HFFc6 (cell line): ENCODE measurements around the gene DPYSL3. TPM values are rescaled to one million over a fixed set of nuclear protein-coding genes. Genes with fewer than 3 reads are reported as not detected.

ENCODE experiments used
- DNase-seq: peaks from one replicate; pipeline ENCODE4 v3.0.0-alpha.2; 2018
- H3K27ac Mint-ChIP-seq: 2 replicates; pipeline ENCODE4 v1.8.0; 2020; ENCODE audit warnings: mild to moderate bottlenecking, mixed read lengths
- H3K27me3 Mint-ChIP-seq: 2 replicates; pipeline ENCODE4 v1.8.0; 2021; ENCODE audit warnings: mild to moderate bottlenecking, moderate library complexity, mixed read lengths; ENCODE audit not compliant: insufficient read depth
- H3K36me3 Mint-ChIP-seq: 2 replicates; pipeline ENCODE4 v1.8.0; 2021; ENCODE audit warnings: low read depth, mixed read lengths
- H3K4me1 Mint-ChIP-seq: 2 replicates; pipeline ENCODE4 v1.8.0; 2020; ENCODE audit warnings: low read depth, mixed read lengths
- H3K4me3 Mint-ChIP-seq: 2 replicates; pipeline ENCODE4 v1.8.0; 2020; ENCODE audit warnings: mild to moderate bottlenecking, moderate library complexity, mixed read lengths
- H3K9me3 Mint-ChIP-seq: 2 replicates; pipeline ENCODE4 v1.8.0; 2020; ENCODE audit warnings: mild to moderate bottlenecking, mixed read lengths
- total RNA-seq, 6 experiments: library from RNA; stranded (reverse); fragmentation: NEBNext Ultra II Directional; extraction: Animal tissue kit (Norgen Biotek cat#: 25700); gene quantifications; 2 replicates in 1 of 6; 3 replicates in 5 of 6; pipeline ENCODE4 v1.2.3, GENCODE V29; 2021
- TF ChIP-seq, protein P1 (sequence below): fragments of 200-600 bp; sonication (generic); IDR thresholded peaks from 2 replicates; pipeline ENCODE4 v1.5.0; 2021; ENCODE audit warnings: antibody characterized with exemption, mild to moderate bottlenecking

The DPYSL3 gene
- total RNA-seq, 6 experiments from 2014 or later, result 41.9 to 57.7 (median 55.3) TPM

DNA sequence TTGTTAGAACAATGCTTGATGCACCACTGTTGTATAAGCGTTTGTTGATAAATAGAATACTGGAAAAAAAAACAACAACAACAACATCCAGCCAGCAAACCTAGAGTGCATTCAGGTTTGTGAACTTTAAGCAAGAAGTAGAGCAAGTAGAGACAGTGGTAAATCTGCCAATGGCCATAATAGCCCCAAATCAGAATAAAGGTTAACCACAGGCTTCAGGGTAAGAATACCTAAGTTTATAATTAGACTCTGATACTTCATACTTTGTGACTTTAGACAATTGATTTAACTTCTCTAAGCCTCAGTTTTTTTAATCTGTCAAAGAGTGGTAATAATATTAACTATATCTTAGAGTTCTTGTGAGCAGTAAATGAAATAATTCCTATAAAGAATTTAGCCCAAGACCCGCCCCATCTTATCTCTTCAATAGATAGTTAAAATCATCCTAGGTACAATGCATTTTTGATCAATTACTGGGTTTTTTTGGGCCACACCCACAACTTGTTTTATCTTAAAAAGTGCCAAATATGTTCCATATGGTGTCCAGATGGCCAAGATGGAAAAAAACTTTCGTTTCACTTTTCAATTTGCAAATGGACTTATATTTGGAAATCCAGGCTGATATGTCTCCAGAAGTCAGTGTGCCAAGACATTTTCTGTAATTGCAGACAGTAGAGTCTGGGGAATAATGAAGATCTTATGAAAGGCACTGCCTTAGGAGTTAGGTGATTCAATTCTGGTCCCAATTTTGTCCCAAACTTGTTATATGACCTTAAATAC lies 24.5 kb upstream of the DPYSL3 start:
- Mint-ChIP-seq H3K4me1 (peaks cover 85% of the 10 kb centered on the region), H3K9me3 (no peaks in the 10 kb centered on the region), H3K27ac (peak overlapping the region; percentile 85), H3K36me3 (no peaks in the 10 kb centered on the region), H3K27me3 (no peaks in the 10 kb centered on the region), H3K4me3 (no peak overlapping the region; the same call in 1 of the 2 replicates)
- TF ChIP-seq, protein P1, sequence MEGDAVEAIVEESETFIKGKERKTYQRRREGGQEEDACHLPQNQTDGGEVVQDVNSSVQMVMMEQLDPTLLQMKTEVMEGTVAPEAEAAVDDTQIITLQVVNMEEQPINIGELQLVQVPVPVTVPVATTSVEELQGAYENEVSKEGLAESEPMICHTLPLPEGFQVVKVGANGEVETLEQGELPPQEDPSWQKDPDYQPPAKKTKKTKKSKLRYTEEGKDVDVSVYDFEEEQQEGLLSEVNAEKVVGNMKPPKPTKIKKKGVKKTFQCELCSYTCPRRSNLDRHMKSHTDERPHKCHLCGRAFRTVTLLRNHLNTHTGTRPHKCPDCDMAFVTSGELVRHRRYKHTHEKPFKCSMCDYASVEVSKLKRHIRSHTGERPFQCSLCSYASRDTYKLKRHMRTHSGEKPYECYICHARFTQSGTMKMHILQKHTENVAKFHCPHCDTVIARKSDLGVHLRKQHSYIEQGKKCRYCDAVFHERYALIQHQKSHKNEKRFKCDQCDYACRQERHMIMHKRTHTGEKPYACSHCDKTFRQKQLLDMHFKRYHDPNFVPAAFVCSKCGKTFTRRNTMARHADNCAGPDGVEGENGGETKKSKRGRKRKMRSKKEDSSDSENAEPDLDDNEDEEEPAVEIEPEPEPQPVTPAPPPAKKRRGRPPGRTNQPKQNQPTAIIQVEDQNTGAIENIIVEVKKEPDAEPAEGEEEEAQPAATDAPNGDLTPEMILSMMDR, result no peak
- no peak for DNase-seq

DNA sequence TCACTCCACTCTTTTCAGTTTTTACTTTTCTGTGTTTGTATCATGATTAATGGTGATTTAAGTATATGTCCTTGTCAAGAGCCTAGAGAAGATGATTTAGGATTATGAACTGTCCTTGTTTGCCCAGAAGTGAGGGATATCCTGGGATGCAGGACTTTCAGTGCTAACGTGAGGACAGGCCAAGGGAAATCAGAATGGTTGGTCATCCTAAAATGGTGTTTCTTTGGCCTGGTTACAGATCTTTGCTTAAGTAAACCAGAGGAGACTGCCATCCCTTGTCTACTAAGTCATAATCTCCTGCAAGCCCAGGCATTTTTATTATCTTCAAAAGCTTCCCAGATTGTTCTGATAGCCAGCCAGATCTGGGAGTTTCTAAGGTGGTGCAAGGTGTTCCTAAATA lies 22.3 kb upstream of the DPYSL3 start:
- Mint-ChIP-seq H3K36me3 (no peaks in the 10 kb centered on the region; the same call in 1 of the 2 replicates), H3K9me3 (no peaks in the 10 kb centered on the region), H3K4me1 (peaks cover 71% of the 10 kb centered on the region), H3K27me3 (no peaks in the 10 kb centered on the region; the same call in 1 of the 2 replicates), H3K27ac (peak overlapping the region; percentile 61), H3K4me3 (no peak overlapping the region)
- DNase-seq, result no peak
- TF ChIP-seq, protein P1, result no peak

DNA sequence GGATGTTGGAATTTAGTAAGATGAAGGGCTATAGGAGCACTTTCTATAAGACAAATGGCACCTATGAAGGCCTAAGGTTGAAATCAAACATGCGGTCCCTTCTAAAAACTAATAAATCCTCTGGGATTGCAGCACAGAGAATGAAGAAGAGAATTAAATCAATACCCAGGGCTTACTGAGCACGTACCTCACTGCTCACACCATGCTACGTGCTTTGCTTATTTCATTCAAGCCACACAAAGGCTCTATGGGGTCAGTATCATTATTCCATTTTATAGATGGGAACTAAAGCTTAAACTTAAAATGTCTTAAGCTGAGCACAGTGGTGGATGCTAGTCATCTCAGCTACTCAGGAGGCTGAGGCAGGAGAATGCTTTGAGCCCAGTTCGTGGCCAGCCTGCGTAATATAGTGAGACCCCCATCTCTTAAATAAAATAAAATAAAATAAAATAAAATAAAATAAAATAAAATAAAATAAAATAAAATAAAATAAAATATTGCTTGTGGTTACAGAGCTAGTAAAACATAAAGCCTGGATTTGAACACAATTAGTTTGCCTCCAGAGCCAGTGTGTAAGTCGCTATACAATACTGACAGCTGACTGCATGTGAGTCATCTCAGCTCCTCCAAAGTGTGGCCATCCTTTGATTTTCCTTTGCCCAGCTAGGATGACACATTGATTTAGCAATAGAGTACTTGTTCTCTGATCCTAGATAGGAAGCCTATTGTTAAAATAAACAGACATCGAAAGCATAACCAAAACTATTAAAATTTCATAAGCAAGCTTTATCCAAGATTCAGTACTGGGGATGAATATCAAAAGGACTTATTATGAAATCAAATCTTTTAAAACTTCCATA lies 20.9 kb upstream of the DPYSL3 start:
- TF ChIP-seq, protein P1, result no peak
- DNase-seq, result peak; percentile 84
- peak overlapping the region; percentile 71 for H3K4me3 Mint-ChIP-seq
- H3K4me1 Mint-ChIP-seq, result peaks cover 57% of the 10 kb centered on the region
- 0 out of 2 replicates have a peak overlapping the region, but pooled peaks have one; percentile 12 for H3K27ac Mint-ChIP-seq
- H3K36me3 Mint-ChIP-seq, result no peaks in the 10 kb centered on the region; the same call in none of the 2 replicates
- H3K9me3 Mint-ChIP-seq, result no peaks in the 10 kb centered on the region
- no peaks in the 10 kb centered on the region; the same call in 1 of the 2 replicates for H3K27me3 Mint-ChIP-seq

DNA sequence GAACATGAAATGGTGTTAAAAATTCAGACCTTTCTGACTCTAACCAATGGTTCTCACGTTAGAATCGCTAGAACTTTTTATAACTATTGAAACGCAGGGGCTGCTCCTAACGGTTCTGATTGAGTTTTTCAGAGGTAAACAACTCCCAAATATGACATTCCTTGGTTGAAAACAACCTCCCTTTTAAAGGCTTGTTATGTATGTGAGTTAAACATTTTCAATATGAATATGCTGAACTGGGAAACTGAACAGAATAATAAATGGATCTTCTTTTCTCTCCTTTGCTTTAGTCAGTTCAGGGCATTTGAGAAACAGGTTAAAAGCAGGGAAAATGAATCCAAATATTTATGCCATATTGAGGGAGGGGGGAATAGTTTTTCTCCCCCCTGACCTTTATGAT lies 13.2 kb upstream of the DPYSL3 start:
- Mint-ChIP-seq H3K36me3 (no peaks in the 10 kb centered on the region; the same call in none of the 2 replicates), H3K4me1 (peaks cover 31% of the 10 kb centered on the region), H3K27me3 (no peaks in the 10 kb centered on the region; the same call in 1 of the 2 replicates), H3K9me3 (no peaks in the 10 kb centered on the region), H3K27ac (peak overlapping the region; percentile 7; the same call in 1 of the 2 replicates), H3K4me3 (no peak overlapping the region)
- DNase-seq, result no peak
- TF ChIP-seq, protein P1, result no peak

DNA sequence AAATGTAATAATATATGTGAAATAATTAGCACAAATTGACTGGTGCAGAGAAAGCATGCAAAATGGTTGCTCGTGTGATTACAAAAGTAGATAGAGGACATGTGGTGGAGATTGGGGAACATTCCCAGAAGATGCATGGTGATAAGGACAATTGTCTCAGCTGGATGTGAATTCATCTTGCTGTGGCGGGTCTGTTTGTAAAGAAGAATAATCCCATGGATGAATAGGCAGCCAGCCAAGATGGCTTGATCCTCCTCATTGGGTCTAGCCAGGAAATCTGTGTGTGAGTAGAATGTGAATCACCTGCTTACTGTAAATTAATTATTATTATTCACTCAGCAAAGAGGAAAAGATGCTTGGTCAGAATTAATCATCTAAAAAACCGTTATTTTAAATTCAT lies 12.6 kb upstream of the DPYSL3 start:
- peak overlapping the region; percentile 7 for H3K27ac Mint-ChIP-seq
- H3K4me3 Mint-ChIP-seq, result peak overlapping the region; percentile 22; the same call in 1 of the 2 replicates
- TF ChIP-seq, protein P1, result no peak
- peaks cover 31% of the 10 kb centered on the region for H3K4me1 Mint-ChIP-seq
- peak; percentile 68 for DNase-seq
- no peaks in the 10 kb centered on the region; the same call in 1 of the 2 replicates for H3K36me3 Mint-ChIP-seq
- no peaks in the 10 kb centered on the region for H3K27me3 Mint-ChIP-seq
- no peaks in the 10 kb centered on the region for H3K9me3 Mint-ChIP-seq
